GM21576 (cell line): ENCODE results near the gene PRPS1.
"Not testable (repeated sequence)": the region's sequence is repeated elsewhere in the genome, so short reads cannot be mapped to it uniquely, and the experiment has no call there.

ENCODE experiments used
- ATAC-seq: cut with Tn5 transposase; IDR thresholded peaks from one replicate; pipeline ENCODE4 v1.9.1; 2021; ENCODE audit warnings: mild to moderate bottlenecking, moderate library complexity; ENCODE audit not compliant: unreplicated experiment

PRPS1 gene

DNA sequence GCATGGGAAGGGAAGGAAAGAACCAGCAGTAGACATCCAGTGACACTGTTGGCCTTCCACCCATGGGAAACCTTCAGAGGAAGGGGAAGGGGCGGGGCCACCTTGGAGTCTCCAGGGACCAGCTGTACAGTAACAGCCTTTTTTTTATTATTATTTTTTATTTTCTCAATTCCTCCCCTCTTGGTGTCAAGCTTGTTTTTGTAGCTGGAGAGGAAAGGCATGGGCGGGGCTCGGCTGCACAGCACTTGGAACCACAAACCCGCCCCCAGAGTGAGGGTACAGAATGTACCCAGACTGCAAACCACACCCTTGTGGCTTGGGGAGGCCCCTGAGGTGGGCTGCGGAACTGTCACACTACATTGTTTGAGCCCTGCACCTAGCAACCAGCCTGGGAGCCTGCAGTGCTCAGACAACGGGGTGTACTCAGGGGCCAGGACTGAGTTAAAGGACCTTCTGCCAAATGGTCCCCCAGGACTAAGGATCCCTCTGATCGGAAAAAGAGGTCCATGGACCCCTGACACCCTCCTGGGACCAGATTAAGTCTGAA is 45.7 kb downstream of the PRPS1 start:
- peak; percentile 91 for ATAC-seq

DNA sequence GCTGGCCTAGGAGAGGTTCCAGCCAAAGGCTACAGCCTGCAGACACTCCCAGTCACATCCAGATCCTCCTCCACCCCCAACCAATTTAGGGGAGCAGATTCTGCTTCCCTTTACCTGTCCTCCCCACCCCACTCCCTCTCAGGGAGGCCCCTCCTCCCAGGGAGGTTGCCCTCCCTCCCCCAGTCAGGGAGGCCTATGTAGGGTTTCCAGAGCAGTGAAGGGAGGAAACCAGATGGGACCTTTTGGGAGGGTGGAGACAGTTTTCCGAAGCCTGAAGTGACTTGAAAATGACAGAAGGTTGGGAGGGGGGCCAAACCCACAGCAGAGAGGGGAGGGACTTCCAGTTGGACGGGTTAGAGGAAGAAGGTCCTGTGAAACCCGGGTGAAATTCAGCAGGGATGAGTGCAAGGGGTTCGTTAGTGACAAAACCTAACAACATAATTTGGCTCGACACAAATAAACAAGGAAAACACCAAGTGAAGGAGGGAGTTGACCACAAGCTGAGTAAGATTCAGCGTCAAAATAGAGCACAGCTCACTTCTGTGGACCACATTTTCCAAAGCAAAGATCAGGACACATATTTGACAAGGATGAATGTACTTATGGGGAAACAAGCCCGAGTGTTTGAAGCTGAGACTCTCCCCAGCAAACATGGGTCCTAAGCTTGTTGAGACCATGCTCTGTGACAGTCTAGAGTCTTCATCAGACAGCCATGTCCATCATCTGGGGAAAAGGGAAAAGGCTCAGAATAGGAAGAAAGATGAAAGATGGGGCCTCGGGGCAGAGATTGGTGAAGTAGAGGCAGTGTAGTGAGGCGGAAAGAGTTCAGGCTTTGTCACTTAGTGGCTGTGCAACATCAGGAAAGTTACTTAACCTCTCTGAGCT is 46.4 kb downstream of the PRPS1 start:
- peak; percentile 14 for ATAC-seq

DNA sequence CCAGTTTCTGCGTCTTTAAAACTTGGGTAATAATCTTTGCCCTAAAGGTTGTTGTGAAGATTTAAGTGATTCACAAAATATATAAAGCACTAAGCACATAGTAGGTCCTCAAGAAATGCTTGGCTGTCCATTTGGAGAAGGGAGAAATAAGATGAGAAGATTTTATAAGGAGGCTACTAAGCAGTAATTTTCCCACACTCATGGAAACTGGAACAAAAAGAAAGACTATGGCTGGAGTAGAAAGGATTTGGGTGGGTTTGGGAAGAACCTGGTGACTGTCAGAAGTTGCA is 47.0 kb downstream of the PRPS1 start:
- no peak for ATAC-seq

- no peak for ATAC-seq
Measured at GRCh38 chrX:107675823-107676555, 47.7 kb downstream of the PRPS1 start.

GRCh38 chrX:107676559-107677378 is 48.5 kb downstream of the PRPS1 start:
- ATAC-seq: no peak

- no peak for ATAC-seq
Measured at GRCh38 chrX:107677501-107677901, 49.2 kb downstream of the PRPS1 start.

DNA sequence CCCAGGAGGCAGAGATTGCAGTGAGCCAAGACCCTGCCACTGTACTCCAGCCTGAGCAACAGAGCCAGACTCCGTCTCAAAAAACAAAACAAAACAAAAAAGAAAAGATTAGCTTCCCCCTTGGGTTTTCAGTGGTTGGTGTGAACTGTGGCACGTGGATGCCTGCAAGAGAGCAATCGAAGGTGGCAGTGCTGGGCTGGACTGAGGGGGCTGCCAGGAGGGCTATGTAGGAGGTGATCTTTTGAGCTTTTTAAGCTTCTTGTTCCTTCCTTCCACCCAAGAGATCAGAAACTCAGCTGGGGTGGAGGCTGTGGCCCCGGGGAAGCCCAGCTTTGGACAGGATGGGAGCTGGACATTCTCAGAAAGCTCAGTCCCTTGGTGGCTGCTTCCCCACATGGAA is 49.6 kb downstream of the PRPS1 start:
- ATAC-seq: no peak

DNA sequence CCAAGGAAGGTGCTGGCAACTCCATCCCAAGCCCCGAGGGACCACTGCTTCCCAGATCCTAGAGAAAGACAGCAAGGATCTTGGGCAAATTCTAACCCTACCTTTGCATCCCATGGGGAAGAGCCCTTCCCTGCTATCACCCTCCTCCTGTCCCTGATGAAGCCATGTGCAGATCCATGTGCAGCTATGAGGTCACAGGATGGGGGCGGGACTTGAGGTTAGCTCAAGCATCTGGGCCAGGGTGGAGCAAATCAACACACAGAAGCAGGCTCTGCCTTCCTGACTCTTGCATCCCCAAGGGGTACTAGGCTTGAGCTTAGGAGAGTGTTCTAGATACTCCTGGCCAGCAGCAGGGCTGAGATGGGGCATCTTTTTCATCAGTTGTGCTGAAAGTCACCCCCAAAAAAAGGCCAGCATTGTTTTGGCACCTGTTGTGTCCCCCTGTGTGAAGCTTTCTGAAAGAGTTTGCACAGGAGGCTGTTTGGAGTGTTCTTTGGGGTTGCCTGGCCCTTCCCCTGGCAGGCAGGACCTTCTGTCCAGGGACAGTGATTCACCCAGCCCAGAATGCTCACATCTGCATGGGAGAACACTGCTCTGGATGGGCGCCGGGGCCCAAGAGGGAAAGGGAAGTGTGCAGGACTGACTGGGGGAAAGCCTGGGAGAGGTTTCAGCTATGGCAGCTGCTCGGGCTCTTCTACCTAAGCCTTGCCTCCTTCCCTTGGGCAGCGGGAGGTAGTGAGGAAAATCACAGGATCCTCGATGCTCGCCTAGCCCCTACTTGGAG is 50.8 kb downstream of the PRPS1 start:
- ATAC-seq: no peak

DNA sequence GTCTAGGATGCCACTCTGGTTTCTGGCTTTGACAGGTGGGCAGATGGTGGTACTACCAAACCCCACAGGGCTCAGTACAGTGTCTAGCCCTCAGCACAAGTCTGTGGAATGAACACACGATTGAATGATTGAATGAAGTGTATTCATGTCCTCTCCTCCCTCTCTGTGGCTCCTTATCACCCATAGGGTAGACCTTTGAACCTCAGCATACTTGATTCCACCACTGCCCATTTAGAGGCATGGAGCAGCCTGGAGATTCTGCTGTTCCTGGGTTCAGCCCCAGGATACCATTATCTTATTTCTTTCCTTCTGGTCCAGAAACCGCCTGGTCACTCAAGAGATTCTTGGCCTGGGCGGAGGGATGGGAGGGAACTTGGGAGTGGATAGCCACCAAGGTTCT is 53.9 kb downstream of the PRPS1 start:
- ATAC-seq: no peak

DNA sequence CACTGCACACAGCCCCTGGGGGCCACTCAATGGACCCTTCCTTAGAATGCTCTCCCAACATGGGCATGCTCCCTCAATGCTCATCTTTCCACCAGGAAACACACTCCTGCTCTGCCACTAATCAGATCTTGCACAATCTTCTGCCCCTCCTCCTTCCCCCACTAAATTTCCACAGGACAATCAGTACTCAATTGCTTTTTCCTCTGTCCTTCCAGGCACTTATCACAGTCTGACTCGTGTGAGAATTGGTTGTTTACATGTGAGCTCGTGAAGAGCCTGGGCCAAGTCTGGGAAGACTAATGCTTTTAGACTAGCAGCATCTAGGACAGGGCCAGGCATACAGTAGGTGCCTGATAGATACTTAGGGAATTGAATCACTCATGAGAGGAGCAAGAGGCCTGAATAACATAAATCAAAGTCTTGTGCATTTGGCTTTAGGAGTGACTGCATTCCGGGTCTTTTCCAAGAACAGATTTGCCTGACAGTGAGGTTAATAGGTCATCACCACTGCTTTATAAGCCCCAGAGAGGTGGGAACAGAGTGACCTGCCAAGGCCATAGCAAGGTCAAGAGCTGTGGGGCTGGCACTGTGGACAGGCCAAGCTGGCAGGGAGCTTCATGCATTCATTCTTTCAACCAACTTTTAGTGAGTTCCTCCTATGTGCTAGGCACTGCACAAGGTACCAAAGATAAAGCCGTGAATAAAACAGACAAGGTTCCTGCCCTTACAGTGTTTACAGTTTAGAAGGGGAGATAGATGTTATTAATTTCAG is 55.0 kb downstream of the PRPS1 start:
- no peak for ATAC-seq

DNA sequence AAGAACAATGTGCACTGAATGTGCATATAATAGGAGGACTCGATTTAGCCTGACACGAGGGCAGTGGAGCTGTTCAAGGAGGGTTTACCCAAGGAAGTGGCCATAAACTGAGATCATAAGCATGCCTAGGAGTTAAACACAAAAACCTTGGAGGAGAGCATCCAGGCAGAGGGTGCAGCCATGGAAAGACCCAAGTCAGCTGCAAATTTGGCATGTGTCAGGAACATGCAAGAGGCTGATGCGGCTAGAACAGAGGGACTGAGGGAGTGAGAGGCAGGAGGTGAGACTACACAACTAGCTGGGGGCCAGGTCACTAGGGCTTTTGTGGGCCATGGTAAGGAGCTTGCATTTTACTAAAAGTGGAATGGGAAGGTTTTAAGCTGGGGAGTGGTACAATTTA is 55.6 kb downstream of the PRPS1 start:
- no peak for ATAC-seq

- peak; percentile 86 for ATAC-seq
Measured at GRCh38 chrX:107684956-107685385, 56.7 kb downstream of the PRPS1 start.

- ATAC-seq: not testable (repeated sequence)
Measured at GRCh38 chrX:107685586-107685985, 57.3 kb downstream of the PRPS1 start.

GRCh38 chrX:107686026-107686425 is 57.7 kb downstream of the PRPS1 start:
- no peak for ATAC-seq

DNA sequence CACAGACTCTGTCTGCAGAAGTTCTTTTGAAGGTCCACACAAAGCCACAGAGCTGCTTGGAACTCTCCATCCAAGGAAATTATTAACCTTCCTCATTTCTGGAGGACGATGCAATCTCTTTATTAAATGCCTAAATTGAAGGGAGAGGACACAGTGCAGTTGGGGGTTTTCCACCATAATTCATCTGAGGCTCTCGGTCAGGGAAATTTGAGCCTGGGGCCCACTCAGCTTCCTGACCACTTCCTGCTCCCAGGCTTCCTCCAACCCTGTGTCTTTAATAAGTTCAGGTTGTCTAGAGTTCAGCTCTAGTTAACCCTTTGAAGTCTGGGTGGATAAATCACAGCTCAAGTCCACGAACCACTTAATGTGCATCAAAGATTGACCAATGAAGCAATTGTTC is 58.5 kb downstream of the PRPS1 start:
- ATAC-seq: no peak

- ATAC-seq: no peak
Measured at GRCh38 chrX:107687445-107687844, 59.1 kb downstream of the PRPS1 start.

GRCh38 chrX:107691024-107691448 is 62.7 kb downstream of the PRPS1 start:
- ATAC-seq: no peak

GRCh38 chrX:107699616-107700015 is 71.3 kb downstream of the PRPS1 start:
- no peak for ATAC-seq

- ATAC-seq: no peak
Measured at GRCh38 chrX:107700317-107700774, 72.0 kb downstream of the PRPS1 start.
